ENCODE results near the gene PLEKHG4.

PLEKHG4 gene

DNA sequence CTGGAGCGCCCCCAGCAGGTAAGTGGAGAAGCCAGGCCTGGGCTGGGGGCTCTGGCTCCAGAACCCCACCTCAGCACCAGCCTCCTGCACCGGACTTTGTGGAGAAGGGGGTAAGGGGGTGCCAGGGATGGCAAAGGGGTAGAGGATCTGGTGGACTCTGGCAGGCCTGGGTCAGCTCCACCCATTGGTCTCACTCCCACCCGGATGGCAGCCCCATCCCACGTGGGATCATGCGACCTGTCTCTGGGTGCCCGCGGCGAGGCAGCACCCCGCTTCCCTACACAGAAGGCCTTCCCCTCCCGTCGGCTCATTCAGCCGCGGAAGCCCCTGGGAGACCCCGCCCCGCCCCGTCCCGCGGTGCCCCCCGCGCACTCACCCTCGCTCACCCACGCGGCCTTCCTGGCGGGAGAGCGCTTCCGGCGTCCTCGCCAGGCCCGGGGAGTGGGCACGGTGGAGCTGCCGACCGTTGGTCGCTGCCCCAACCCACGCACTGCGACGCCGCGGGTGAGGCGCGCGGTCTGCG lies 498 bp upstream of the PLEKHG4 start:
- no peak for DNase-seq (ENCODE audit: low read depth)
- peak overlapping the region; percentile 76 for H3K4me3 ChIP-seq (ENCODE audit: low read length)
- TF ChIP-seq, protein P1, sequence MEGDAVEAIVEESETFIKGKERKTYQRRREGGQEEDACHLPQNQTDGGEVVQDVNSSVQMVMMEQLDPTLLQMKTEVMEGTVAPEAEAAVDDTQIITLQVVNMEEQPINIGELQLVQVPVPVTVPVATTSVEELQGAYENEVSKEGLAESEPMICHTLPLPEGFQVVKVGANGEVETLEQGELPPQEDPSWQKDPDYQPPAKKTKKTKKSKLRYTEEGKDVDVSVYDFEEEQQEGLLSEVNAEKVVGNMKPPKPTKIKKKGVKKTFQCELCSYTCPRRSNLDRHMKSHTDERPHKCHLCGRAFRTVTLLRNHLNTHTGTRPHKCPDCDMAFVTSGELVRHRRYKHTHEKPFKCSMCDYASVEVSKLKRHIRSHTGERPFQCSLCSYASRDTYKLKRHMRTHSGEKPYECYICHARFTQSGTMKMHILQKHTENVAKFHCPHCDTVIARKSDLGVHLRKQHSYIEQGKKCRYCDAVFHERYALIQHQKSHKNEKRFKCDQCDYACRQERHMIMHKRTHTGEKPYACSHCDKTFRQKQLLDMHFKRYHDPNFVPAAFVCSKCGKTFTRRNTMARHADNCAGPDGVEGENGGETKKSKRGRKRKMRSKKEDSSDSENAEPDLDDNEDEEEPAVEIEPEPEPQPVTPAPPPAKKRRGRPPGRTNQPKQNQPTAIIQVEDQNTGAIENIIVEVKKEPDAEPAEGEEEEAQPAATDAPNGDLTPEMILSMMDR (conservative IDR thresholded peaks at IDR 0.05; ENCODE audit: low read length): peak; percentile 32

DNA sequence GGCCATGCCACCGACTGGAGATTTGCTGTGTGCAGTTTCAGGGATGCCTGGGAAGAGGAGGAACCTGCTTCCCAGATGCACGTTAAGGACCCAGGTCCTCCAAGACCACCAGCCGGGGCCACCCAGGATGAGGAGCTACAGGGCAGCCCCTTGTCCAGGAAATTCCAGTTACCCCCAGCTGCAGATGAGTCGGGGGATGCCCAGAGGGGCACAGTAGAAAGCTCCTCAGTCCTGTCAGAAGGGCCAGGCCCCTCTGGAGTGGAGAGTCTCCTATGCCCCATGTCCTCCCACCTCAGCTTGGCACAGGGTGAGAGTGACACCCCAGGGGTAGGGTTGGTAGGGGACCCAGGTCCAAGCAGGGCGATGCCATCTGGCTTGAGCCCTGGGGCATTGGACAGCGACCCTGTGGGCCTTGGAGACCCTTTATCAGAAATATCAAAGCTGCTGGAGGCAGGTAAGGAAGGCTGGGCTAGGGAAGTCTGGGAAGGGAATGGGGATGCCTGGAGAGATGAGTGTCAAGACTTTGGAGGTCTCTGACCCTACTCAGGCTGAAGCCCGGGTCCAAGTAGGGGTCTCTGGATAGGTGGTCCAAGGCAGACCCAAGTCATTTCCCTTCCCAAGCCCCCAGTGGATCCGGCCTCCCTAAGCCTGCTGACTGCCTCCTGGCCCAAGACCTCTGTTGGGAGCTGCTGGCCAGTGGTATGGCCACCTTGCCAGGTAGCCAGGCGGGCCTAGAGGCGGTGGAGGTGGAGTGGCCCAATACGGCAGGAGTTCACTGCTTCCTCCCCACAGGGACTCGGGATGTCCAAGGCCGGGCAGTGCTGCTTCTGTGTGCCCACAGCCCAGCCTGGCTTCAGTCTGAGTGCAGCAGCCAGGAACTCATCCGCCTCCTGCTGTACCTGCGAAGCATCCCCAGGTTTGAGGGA lies 1.0 kb downstream of the PLEKHG4 start:
- DNase-seq (ENCODE audit: low read depth): no peak
- TF ChIP-seq, protein P1 (conservative IDR thresholded peaks at IDR 0.05; ENCODE audit: low read length): no peak
- peak overlapping the region; percentile 46 for H3K4me3 ChIP-seq (ENCODE audit: low read length)

DNA sequence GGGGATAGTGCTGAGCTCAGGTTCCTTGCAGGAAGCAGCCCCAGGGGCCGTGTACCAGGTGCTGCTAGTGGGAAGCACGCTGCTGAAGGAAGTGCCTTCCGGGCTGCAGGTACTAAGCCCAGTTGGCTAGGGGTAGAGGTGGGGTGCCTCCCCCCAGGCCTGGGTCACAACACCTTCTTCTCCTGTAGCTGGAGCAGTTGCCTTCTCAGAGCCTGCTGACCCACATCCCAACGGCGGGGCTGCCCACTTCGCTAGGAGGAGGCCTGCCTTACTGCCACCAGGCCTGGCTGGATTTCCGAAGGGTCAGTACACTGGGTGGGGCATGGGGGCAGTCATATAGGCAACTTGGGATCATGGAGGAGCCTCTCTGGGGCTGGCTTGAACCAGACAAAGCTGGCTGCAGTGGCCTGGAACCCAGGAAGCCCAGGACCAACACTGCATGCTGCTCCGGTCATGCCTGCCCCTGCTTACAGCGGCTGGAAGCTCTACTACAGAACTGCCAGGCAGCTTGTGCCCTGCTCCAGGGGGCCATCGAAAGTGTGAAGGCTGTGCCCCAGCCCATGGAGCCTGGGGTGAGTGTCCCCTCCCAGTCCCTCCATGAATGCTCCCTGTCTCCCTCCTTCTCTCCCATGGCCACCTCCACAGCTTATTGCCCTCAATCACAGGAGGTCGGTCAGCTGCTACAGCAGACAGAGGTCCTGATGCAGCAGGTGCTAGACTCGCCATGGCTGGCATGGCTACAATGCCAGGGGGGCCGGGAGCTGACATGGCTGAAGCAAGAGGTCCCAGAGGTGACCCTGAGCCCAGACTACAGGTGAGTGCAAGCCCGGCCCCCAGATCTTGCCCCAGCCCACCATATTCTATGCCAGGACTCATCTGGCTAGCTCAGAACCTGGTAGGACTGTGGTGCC lies 2.5 kb downstream of the PLEKHG4 start:
- DNase-seq (ENCODE audit: low read depth): no peak
- no peak overlapping the region for H3K4me3 ChIP-seq (ENCODE audit: low read length)
- TF ChIP-seq, protein P1 (conservative IDR thresholded peaks at IDR 0.05; ENCODE audit: low read length): no peak

DNA sequence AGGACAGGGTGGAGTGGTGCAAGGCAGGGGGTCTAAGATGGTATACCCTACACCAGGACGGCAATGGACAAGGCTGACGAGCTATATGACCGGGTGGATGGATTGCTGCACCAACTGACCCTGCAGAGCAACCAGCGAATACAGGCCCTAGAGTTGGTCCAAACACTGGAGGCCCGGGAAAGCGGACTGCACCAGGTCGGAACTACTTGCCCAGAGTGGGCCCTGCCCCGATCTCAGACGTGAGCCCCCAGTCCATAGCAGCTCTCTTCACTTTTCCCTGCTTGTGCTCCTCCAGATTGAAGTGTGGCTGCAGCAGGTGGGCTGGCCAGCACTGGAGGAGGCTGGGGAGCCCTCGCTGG lies 3.1 kb downstream of the PLEKHG4 start:
- TF ChIP-seq, protein P1 (conservative IDR thresholded peaks at IDR 0.05; ENCODE audit: low read length): no peak
- DNase-seq (ENCODE audit: low read depth): no peak
- no peak overlapping the region for H3K4me3 ChIP-seq (ENCODE audit: low read length)

DNA sequence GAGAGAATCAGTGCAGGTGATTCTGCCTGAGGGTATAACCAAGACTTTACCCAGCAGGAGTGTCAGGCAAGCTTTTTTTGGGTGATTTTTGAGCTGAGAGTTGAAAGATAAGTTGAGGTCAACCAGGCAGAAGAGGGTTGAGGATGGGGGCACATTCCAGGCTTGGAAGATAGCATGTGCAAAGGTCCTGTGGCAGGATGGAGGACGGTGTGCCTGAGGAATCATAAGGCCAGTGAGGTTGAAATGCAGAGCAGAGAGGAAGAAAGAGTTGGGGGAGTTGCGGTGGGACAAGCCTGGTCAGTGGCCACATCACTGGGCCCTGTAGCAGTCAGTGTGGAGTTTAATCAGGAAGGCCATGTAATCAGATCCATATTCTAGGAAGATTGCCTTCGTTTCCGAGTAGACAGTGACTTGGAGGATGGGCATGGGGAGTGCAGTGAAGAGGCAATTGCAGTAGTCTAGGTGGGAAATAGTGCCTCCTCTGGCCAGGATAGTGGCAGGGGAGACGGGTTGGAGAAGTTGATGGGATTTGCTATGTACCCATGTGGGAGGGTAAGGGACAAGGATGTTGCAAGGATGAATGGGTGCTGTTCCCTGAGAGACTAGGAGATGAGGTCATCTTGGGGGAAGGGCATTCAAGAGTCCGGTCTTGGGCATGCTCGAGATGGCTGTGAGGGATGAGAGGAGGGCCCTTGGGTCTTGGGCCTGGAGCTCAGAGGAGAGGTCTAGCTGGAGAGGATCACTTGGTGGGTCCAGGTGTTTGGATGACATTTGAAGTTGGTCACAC lies 3.9 kb downstream of the PLEKHG4 start:
- H3K4me3 ChIP-seq (ENCODE audit: low read length): no peak overlapping the region
- peak; percentile 24 for DNase-seq (ENCODE audit: low read depth)
- TF ChIP-seq, protein P1 (conservative IDR thresholded peaks at IDR 0.05; ENCODE audit: low read length): no peak

DNA sequence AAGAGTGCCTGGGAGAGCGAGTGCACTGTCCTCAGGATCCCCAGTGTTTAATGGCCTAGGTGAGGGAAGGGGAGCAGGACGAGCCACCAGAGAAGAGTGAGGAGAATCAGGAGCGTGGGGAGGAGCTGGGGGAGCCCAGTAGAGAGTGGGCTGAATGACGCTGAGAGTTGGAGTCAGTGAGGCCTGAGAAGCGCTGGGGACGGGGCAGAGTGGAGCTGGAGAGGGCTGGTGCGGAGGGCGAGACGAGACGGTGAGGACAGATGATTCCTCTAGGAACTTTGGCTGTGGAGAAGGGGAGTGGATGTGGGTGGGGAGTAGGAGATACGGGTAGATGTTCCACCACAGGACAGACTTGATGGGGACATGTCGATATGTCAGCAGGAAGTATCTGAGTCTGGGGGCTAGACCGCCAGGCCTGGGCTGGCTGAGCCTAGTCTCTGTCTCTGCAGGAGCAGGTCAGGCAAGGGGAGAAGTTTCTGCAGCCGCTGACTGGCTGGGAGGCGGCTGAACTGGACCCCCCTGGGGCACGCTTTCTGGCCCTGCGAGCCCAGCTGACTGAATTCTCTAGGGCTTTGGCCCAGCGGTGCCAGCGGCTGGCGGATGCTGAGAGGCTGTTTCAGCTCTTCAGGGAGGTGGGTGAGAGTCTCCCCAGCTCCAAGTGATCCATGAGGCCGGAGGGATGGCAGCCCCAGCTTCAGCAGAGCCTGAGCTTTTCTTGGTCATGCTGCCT lies 4.7 kb downstream of the PLEKHG4 start:
- DNase-seq (ENCODE audit: low read depth): no peak
- TF ChIP-seq, protein P1 (conservative IDR thresholded peaks at IDR 0.05; ENCODE audit: low read length): no peak
- H3K4me3 ChIP-seq (ENCODE audit: low read length): no peak overlapping the region

All from AG10803 (cell line).